GM19463 (cell line): ENCODE results near the gene DHX9.

Source experiments
- ATAC-seq: cut with Tn5 transposase; IDR thresholded peaks from one replicate; pipeline ENCODE4 v1.9.1; 2021; ENCODE audit warnings: mild to moderate bottlenecking, moderate library complexity; ENCODE audit not compliant: unreplicated experiment

Gene DHX9

GRCh38 chr1:182835806-182836205 is 3.3 kb upstream of the DHX9 start:
- no peak for ATAC-seq

GRCh38 chr1:182841368-182841988 is 2.3 kb downstream of the DHX9 start:
- ATAC-seq, result no peak

- ATAC-seq, result no peak
Measured at GRCh38 chr1:182842265-182842664, 3.1 kb downstream of the DHX9 start.

- no peak for ATAC-seq
Measured at GRCh38 chr1:182845379-182845778, 6.2 kb downstream of the DHX9 start.

GRCh38 chr1:182845894-182846293 is 6.7 kb downstream of the DHX9 start:
- no peak for ATAC-seq

- no peak for ATAC-seq
Measured at GRCh38 chr1:182847105-182847504, 8.0 kb downstream of the DHX9 start.

GRCh38 chr1:182848736-182849135 is 9.6 kb downstream of the DHX9 start:
- ATAC-seq, result no peak

- no peak for ATAC-seq
Measured at GRCh38 chr1:182850319-182850718, 11.2 kb downstream of the DHX9 start.

GRCh38 chr1:182851825-182852224 is 12.7 kb downstream of the DHX9 start:
- ATAC-seq, result no peak

- no peak for ATAC-seq
Measured at GRCh38 chr1:182855911-182856310, 16.8 kb downstream of the DHX9 start.

GRCh38 chr1:182857212-182857611 is 18.1 kb downstream of the DHX9 start:
- no peak for ATAC-seq

- ATAC-seq, result no peak
Measured at GRCh38 chr1:182860658-182861057, 21.5 kb downstream of the DHX9 start.

- ATAC-seq, result no peak
Measured at GRCh38 chr1:182861994-182862393, 22.8 kb downstream of the DHX9 start.

- no peak for ATAC-seq
Measured at GRCh38 chr1:182862827-182863226, 23.7 kb downstream of the DHX9 start.

- ATAC-seq, result no peak
Measured at GRCh38 chr1:182863940-182864339, 24.8 kb downstream of the DHX9 start.

GRCh38 chr1:182867861-182868260 is 28.7 kb downstream of the DHX9 start:
- ATAC-seq, result no peak

GRCh38 chr1:182869241-182869666 is 30.1 kb downstream of the DHX9 start:
- no peak for ATAC-seq

- ATAC-seq, result no peak
Measured at GRCh38 chr1:182872881-182873280, 33.7 kb downstream of the DHX9 start.

- no peak for ATAC-seq
Measured at GRCh38 chr1:182875889-182876288, 36.7 kb downstream of the DHX9 start.

GRCh38 chr1:182877331-182877730 is 38.2 kb downstream of the DHX9 start:
- ATAC-seq, result no peak

GRCh38 chr1:182877842-182878241 is 38.7 kb downstream of the DHX9 start:
- no peak for ATAC-seq

GRCh38 chr1:182884872-182885271 is 45.7 kb downstream of the DHX9 start:
- ATAC-seq, result no peak

- ATAC-seq, result no peak
Measured at GRCh38 chr1:182885591-182885990, 46.4 kb downstream of the DHX9 start.
